ENCODE measurements around the gene CDC42EP4. TPM values are rescaled to one million over a fixed set of nuclear protein-coding genes. Genes with fewer than 3 reads are reported as not detected.

Gene CDC42EP4
- total RNA-seq, 1 experiment from 2014 or later: 52.4 TPM

DNA sequence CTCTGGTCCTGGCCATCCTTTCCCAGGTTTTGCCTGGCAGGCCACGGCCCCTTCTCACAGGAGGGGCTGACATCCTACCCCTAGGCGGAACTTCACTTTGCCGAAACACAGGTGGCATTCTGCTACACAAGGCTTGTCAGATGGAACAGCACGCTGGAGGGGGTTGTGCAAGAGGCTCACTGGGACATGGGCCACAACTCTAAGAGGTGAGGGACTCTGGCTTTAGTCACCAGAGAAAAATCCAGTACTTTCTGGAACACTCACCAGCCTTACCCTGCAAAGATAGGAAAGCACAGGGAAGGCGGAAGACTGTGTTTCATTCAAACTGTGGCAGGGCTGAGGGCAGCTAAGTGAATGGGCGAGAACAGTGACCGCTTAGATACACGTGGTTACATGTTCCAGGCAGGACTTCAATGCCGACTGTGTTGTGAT is 18.3 kb downstream of the CDC42EP4 start:
- Histone ChIP-seq H3K9me3 (no peaks in the 10 kb centered on the region), H3K4me3 (no peak overlapping the region), H3K36me3 (peaks cover 36% of the 10 kb centered on the region), H3K27me3 (no peaks in the 10 kb centered on the region)
- peak; percentile 57 for DNase-seq

DNA sequence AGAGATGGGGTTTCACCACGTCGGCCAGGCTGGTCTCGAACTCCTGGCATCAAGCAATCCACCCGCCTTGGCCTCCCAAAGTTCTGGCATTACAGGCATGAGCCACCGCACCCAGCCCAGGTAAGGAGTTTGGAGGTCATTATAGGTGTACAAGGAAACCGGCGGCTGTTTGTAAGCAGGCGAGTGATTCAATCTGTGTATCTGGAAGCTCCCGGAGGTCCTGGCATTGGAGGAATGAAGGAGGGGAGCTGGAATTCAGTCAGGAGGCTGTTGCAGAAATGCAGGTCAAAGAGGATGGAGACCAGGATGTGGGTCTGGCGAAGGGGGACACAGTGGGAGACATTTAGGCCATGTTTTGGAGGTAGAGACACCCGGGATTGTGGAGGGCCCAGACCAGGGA is 18.8 kb downstream of the CDC42EP4 start:
- no peak overlapping the region for H3K4me3 ChIP-seq
- DNase-seq: no peak
- H3K36me3 ChIP-seq: peaks cover 32% of the 10 kb centered on the region
- H3K9me3 ChIP-seq: no peaks in the 10 kb centered on the region
- no peaks in the 10 kb centered on the region for H3K27me3 ChIP-seq

- peak; percentile 97 for DNase-seq
- H3K27me3 ChIP-seq: no peaks in the 10 kb centered on the region
- H3K36me3 ChIP-seq: peaks cover 31% of the 10 kb centered on the region
- H3K4me3 ChIP-seq: peak overlapping the region; percentile 28
- H3K9me3 ChIP-seq: no peaks in the 10 kb centered on the region
Observed at GRCh38 chr17:73292031-73292531, 19.7 kb downstream of the CDC42EP4 start.

- H3K9me3 ChIP-seq: no peaks in the 10 kb centered on the region
- peak; percentile 99 for DNase-seq
- H3K4me3 ChIP-seq: peak overlapping the region; percentile 28
- no peaks in the 10 kb centered on the region for H3K27me3 ChIP-seq
- H3K36me3 ChIP-seq: peaks cover 36% of the 10 kb centered on the region
Observed at GRCh38 chr17:73291260-73291801, 20.5 kb downstream of the CDC42EP4 start.

- DNase-seq: no peak
- Histone ChIP-seq H3K36me3 (peaks cover 43% of the 10 kb centered on the region), H3K9me3 (no peaks in the 10 kb centered on the region), H3K4me3 (no peak overlapping the region), H3K27me3 (no peaks in the 10 kb centered on the region)
Observed at GRCh38 chr17:73290399-73291259, 21.2 kb downstream of the CDC42EP4 start.

GRCh38 chr17:73289549-73290254 is 22.1 kb downstream of the CDC42EP4 start:
- no peak overlapping the region for H3K4me3 ChIP-seq
- H3K36me3 ChIP-seq: peaks cover 46% of the 10 kb centered on the region
- no peaks in the 10 kb centered on the region for H3K9me3 ChIP-seq
- DNase-seq: no peak
- no peaks in the 10 kb centered on the region for H3K27me3 ChIP-seq

- peaks cover 55% of the 10 kb centered on the region for H3K36me3 ChIP-seq
- H3K27me3 ChIP-seq: no peaks in the 10 kb centered on the region
- H3K4me3 ChIP-seq: no peak overlapping the region
- H3K9me3 ChIP-seq: no peaks in the 10 kb centered on the region
- DNase-seq: no peak
Observed at GRCh38 chr17:73288534-73289302, 23.1 kb downstream of the CDC42EP4 start.

DNA sequence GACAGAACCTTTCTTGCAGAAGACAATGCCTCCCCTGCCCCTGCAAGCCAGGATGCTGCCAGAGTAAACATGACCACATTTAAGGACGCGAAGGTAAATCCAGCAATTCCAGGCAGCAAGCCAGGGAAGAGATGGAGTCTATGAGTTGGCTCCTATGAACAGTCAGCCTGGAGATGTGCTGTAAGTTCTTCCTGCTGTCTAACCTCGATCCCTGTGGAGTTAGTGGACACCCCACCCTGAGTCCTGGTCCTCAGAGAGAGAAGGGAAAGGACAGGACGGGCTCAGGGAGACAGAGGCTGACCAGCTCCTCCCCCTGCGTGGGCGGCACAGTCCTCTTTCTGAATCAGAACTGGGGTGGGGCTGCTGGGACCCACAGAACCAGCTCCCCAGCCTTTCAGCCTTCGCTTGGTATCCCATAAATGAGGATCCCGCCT is 24.9 kb downstream of the CDC42EP4 start:
- H3K36me3 ChIP-seq: peaks cover 65% of the 10 kb centered on the region
- no peaks in the 10 kb centered on the region for H3K9me3 ChIP-seq
- H3K27me3 ChIP-seq: no peaks in the 10 kb centered on the region
- peak; percentile 43 for DNase-seq
- H3K4me3 ChIP-seq: no peak overlapping the region

- no peak overlapping the region for H3K4me3 ChIP-seq
- no peaks in the 10 kb centered on the region for H3K9me3 ChIP-seq
- DNase-seq: no peak
- H3K36me3 ChIP-seq: peaks cover 66% of the 10 kb centered on the region
- H3K27me3 ChIP-seq: no peaks in the 10 kb centered on the region
Observed at GRCh38 chr17:73285916-73286862, 25.6 kb downstream of the CDC42EP4 start.

DNA sequence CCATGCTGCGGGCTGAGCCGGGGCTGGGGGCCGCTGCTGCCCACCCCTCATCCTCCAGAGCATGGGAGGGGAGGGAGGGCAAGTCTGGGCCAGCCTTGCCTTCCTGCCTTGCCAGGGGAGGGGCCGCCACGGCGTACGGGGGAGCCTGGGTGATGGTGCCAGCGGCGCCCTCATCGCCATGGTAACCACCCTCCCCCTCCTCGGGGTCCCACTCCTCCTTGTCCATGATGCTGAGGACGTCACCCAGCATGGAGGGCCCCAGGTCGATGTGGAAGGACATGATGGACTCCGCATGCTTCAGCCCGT is 26.2 kb downstream of the CDC42EP4 start:
- DNase-seq: no peak
- Histone ChIP-seq H3K9me3 (no peaks in the 10 kb centered on the region), H3K36me3 (peaks cover 63% of the 10 kb centered on the region), H3K27me3 (no peaks in the 10 kb centered on the region), H3K4me3 (no peak overlapping the region)

DNA sequence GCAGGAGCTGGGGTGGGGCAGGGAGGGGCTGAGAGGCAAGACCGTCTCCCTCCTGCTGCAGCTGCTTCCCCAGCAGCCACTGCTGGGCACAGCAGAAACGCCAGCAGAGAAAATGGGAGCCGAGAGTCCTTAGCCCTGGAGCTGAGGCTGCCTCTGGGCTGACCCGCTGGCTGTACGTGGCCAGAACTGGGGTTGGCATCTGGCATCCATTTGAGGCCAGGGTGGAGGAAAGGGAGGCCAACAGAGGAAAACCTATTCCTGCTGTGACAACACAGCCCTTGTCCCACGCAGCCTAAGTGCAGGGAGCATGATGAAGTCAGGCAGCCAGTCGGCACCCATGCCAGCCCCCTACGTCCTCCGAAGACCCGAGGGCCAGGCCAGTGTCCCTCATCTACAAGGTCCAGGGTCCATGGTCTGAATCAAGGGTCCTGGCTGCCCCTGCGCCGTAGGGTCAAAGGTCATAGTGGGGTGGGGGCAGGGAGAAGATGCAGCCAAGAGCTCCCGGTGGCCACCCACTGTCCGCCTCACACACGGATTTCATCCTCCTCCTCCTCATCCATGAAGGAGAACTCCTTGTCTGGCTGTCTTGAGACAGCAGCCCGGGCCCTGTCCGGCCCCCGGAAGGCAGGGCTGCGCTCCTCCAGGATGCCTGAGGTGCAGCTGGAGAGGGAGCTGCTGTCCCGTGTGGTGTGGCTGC is 26.7 kb downstream of the CDC42EP4 start:
- Histone ChIP-seq H3K36me3 (peaks cover 67% of the 10 kb centered on the region), H3K27me3 (no peaks in the 10 kb centered on the region), H3K9me3 (no peaks in the 10 kb centered on the region), H3K4me3 (no peak overlapping the region)
- no peak for DNase-seq

GRCh38 chr17:73284354-73284753 is 27.4 kb downstream of the CDC42EP4 start:
- Histone ChIP-seq H3K9me3 (no peaks in the 10 kb centered on the region), H3K36me3 (peaks cover 69% of the 10 kb centered on the region), H3K27me3 (no peaks in the 10 kb centered on the region), H3K4me3 (no peak overlapping the region)
- no peak for DNase-seq

DNA sequence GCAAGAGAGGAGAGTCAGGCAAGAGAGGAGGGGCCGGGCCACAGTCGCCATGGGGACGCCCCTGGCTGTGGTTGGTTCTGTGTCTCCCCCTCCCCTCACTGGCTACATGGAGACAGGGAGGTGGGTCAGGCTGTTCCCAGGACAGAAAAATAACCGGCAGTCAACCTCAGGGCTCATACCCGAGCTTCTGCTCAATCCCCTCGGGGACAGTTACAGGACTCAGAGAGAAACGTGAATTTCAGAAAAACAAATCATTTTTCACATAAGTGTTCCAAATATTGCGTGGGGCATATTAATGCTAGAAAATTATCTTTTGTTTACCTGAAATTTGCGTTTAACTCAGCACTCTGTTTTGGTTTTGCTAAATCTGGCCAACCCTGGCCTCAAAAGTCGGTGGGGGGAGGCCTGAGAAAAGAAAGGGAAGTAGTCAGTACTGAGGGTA is 27.9 kb downstream of the CDC42EP4 start:
- no peak overlapping the region for H3K4me3 ChIP-seq
- H3K27me3 ChIP-seq: no peaks in the 10 kb centered on the region
- H3K9me3 ChIP-seq: no peaks in the 10 kb centered on the region
- peaks cover 65% of the 10 kb centered on the region for H3K36me3 ChIP-seq
- DNase-seq: no peak

- no peak overlapping the region for H3K4me3 ChIP-seq
- no peaks in the 10 kb centered on the region for H3K9me3 ChIP-seq
- no peaks in the 10 kb centered on the region for H3K27me3 ChIP-seq
- no peak for DNase-seq
- H3K36me3 ChIP-seq: peaks cover 61% of the 10 kb centered on the region
Observed at GRCh38 chr17:73283250-73283649, 28.6 kb downstream of the CDC42EP4 start.

DNA sequence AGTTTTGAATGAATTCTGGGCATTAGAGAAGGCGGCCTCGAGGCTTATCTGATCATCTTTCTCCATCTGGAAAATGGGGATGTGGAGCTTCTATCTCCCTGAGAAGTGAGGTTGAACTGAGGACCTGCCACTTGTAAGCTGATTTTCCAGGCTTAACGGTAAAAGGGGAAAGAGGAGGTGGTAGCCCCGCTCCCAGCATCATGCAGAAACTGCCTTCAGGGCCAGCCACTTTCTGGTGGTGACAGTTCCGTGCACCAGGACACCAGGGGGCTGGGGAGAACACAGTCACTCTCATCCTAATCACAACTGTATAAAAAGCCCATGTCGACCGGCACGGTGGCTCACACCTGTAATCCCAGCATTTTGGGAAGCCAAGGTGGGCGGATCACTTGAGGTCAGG is 29.2 kb downstream of the CDC42EP4 start:
- H3K36me3 ChIP-seq: peaks cover 61% of the 10 kb centered on the region
- no peak overlapping the region for H3K4me3 ChIP-seq
- DNase-seq: no peak
- no peaks in the 10 kb centered on the region for H3K9me3 ChIP-seq
- H3K27me3 ChIP-seq: no peaks in the 10 kb centered on the region
